Neural progenitor cell (in vitro differentiated cells): ENCODE data around the gene CRYZL1. TPM values are rescaled to one million over a fixed set of nuclear protein-coding genes. Genes with fewer than 3 reads are reported as not detected.
"Not testable (repeated sequence)": the region's sequence is repeated elsewhere in the genome, so short reads cannot be mapped to it uniquely, and the experiment has no call there.

Source experiments
- DNase-seq: peaks from one replicate; pipeline ENCODE4 v3.0.0-alpha.2; 2016; ENCODE audit warnings: low spot score
- H2AFZ ChIP-seq: fragments of 200-600 bp; sonication (generic); replicated peaks from 2 replicates; pipeline ENCODE4 v1.6.1; 2016; ENCODE audit warnings: antibody characterized with exemption
- H3F3A ChIP-seq: fragments of 200-600 bp; sonication (generic); 2 replicates; pipeline ENCODE4 v1.6.1; 2016; ENCODE audit warnings: antibody characterized with exemption, low read depth
- H3K27ac ChIP-seq: fragments of 200-600 bp; sonication (generic); 2 replicates; pipeline ENCODE4 v1.5.1; 2016; ENCODE audit warnings: mild to moderate bottlenecking
- H3K27me3 ChIP-seq: fragments of 200-600 bp; sonication (generic); 2 replicates; pipeline ENCODE4 v1.6.1; 2016; ENCODE audit warnings: mild to moderate bottlenecking, moderate library complexity
- H3K36me3 ChIP-seq: fragments of 200-600 bp; sonication (generic); 2 replicates; pipeline ENCODE4 v1.5.1; 2016
- H3K4me1 ChIP-seq: fragments of 200-600 bp; sonication (generic); 2 replicates; pipeline ENCODE4 v1.6.1; 2016; ENCODE audit warnings: mixed run types
- H3K4me2 ChIP-seq: fragments of 200-600 bp; sonication (generic); 2 replicates; pipeline ENCODE4 v1.6.1; 2016
- H3K4me3 ChIP-seq: fragments of 200-600 bp; sonication (generic); 2 replicates; pipeline ENCODE4 v1.5.1; 2016
- H3K79me2 ChIP-seq: fragments of 200-600 bp; sonication (generic); 2 replicates; pipeline ENCODE4 v1.6.1; 2016; ENCODE audit warnings: low read depth
- H3K9ac ChIP-seq: fragments of 200-600 bp; sonication (generic); 2 replicates; pipeline ENCODE4 v1.6.1; 2016
- H3K9me3 ChIP-seq: fragments of 200-600 bp; sonication (generic); 2 replicates; pipeline ENCODE4 v1.5.1; 2016; ENCODE audit warnings: low read depth
- H4K20me1 ChIP-seq: fragments of 200-600 bp; sonication (generic); 2 replicates; pipeline ENCODE4 v1.6.1; 2016; ENCODE audit warnings: low read depth
- H3K27ac Mint-ChIP-seq: 3 replicates; pipeline ENCODE4 v1.8.0; 2021; ENCODE audit warnings: mixed read lengths
- H3K27me3 Mint-ChIP-seq: 2 replicates; pipeline ENCODE4 v1.8.0; 2022; ENCODE audit warnings: low read depth, mild to moderate bottlenecking, inconsistent platforms, moderate library complexity, mixed read lengths; ENCODE audit not compliant: insufficient read depth
- H3K36me3 Mint-ChIP-seq: 3 replicates; pipeline ENCODE4 v1.8.0; 2021; ENCODE audit warnings: mixed read lengths
- H3K4me1 Mint-ChIP-seq: 3 replicates; pipeline ENCODE4 v1.8.0; 2021; ENCODE audit warnings: mixed read lengths
- H3K4me3 Mint-ChIP-seq: 3 replicates; pipeline ENCODE4 v1.8.0; 2021; ENCODE audit warnings: mild to moderate bottlenecking, moderate library complexity, mixed read lengths
- H3K9me3 Mint-ChIP-seq: 3 replicates; pipeline ENCODE4 v1.8.0; 2020; ENCODE audit warnings: mixed read lengths
- EZH2 ChIP-seq: fragments of 200-600 bp; sonication (generic); IDR thresholded peaks from 2 replicates; pipeline ENCODE4 v1.6.1; 2017; ENCODE audit warnings: antibody characterized with exemption, mild to moderate bottlenecking, moderate library complexity
- EZH2phosphoT487 ChIP-seq: fragments of 200-600 bp; sonication (generic); IDR thresholded peaks from 2 replicates; pipeline ENCODE4 v1.6.1; 2017; ENCODE audit warnings: antibody characterized with exemption
- total RNA-seq: library from RNA; depleted of rRNA; stranded (reverse); fragments of >200 nt; gene quantifications from 2 replicates; pipeline ENCODE4 v1.2.3, GENCODE V29; 2015; ENCODE audit warnings: low replicate concordance
- TF ChIP-seq, protein P1 (sequence below): fragments of 200-600 bp; sonication (generic); IDR thresholded peaks from 2 replicates; pipeline ENCODE4 v1.5.1; 2017; ENCODE audit warnings: antibody characterized with exemption, mild to moderate bottlenecking

CRYZL1 gene
- total RNA-seq, 1 donor from 2014 or later: 80.0 TPM

DNA sequence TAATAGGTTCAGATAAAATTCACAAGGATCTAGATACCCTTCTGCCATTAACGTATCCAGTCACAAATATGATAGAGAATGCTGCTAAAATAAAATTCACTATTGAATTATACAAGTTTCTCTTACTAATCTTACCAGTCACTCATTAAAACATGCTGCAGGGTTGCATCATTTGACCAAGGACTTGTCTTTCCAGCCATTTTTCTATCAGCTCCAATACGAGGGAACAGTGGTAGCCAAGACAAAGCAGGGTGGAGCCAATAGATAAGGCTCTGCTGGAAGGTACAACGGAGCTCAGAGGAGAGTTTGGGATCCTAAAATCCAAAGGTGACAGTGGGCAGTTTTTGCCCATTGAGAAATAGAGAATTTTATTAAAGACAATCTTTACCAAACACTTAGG is 57.1 kb downstream of the CRYZL1 start:
- no peaks in the 10 kb centered on the region for H3K27me3 Mint-ChIP-seq
- peaks cover 23% of the 10 kb centered on the region for H3F3A ChIP-seq
- TF ChIP-seq EZH2phosphoT487 (no peak), EZH2 (no peak)
- TF ChIP-seq, protein P1, sequence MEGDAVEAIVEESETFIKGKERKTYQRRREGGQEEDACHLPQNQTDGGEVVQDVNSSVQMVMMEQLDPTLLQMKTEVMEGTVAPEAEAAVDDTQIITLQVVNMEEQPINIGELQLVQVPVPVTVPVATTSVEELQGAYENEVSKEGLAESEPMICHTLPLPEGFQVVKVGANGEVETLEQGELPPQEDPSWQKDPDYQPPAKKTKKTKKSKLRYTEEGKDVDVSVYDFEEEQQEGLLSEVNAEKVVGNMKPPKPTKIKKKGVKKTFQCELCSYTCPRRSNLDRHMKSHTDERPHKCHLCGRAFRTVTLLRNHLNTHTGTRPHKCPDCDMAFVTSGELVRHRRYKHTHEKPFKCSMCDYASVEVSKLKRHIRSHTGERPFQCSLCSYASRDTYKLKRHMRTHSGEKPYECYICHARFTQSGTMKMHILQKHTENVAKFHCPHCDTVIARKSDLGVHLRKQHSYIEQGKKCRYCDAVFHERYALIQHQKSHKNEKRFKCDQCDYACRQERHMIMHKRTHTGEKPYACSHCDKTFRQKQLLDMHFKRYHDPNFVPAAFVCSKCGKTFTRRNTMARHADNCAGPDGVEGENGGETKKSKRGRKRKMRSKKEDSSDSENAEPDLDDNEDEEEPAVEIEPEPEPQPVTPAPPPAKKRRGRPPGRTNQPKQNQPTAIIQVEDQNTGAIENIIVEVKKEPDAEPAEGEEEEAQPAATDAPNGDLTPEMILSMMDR: no peak
- H3K27me3 ChIP-seq: no peaks in the 10 kb centered on the region
- H2AFZ ChIP-seq: no peak overlapping the region
- H3K36me3 Mint-ChIP-seq: peaks cover 15% of the 10 kb centered on the region
- no peak overlapping the region for H3K4me3 Mint-ChIP-seq
- no peak overlapping the region for H3K4me2 ChIP-seq
- H3K4me1 Mint-ChIP-seq: peaks cover 17% of the 10 kb centered on the region
- no peaks in the 10 kb centered on the region for H3K9me3 Mint-ChIP-seq
- H3K4me3 ChIP-seq: no peak overlapping the region
- H4K20me1 ChIP-seq: peaks cover 6% of the 10 kb centered on the region
- no peaks in the 10 kb centered on the region for H3K9me3 ChIP-seq
- H3K27ac ChIP-seq: no peak overlapping the region
- H3K9ac ChIP-seq: no peak overlapping the region
- H3K4me1 ChIP-seq: peaks cover 10% of the 10 kb centered on the region
- H3K79me2 ChIP-seq: peaks cover 31% of the 10 kb centered on the region
- peaks cover 23% of the 10 kb centered on the region for H3K36me3 ChIP-seq
- DNase-seq: no peak
- H3K27ac Mint-ChIP-seq: no peak overlapping the region

- Mint-ChIP-seq H3K36me3 (peaks cover 19% of the 10 kb centered on the region), H3K9me3 (no peaks in the 10 kb centered on the region), H3K4me3 (no peak overlapping the region)
Observed at GRCh38 chr21:33578959-33579542, 62.5 kb downstream of the CRYZL1 start.

GRCh38 chr21:33578214-33578613 is 63.3 kb downstream of the CRYZL1 start:
- no peak overlapping the region for H3K27ac Mint-ChIP-seq
- H3K9ac ChIP-seq: no peak overlapping the region
- no peaks in the 10 kb centered on the region for H3K27me3 Mint-ChIP-seq
- H3K36me3 ChIP-seq: peaks cover 25% of the 10 kb centered on the region
- no peaks in the 10 kb centered on the region for H3K4me1 ChIP-seq
- H3K9me3 ChIP-seq: no peaks in the 10 kb centered on the region
- no peaks in the 10 kb centered on the region for H3K27me3 ChIP-seq
- no peak overlapping the region for H3K4me3 Mint-ChIP-seq
- H3K4me2 ChIP-seq: no peak overlapping the region
- no peaks in the 10 kb centered on the region for H3K9me3 Mint-ChIP-seq
- peaks cover 12% of the 10 kb centered on the region for H4K20me1 ChIP-seq
- no peak overlapping the region for H3K4me3 ChIP-seq
- no peaks in the 10 kb centered on the region for H3K4me1 Mint-ChIP-seq
- no peak overlapping the region for H2AFZ ChIP-seq
- TF ChIP-seq, protein P1: no peak
- H3F3A ChIP-seq: peaks cover 66% of the 10 kb centered on the region
- no peak for DNase-seq
- peaks cover 4% of the 10 kb centered on the region for H3K79me2 ChIP-seq
- peak overlapping the region; percentile 5 for H3K27ac ChIP-seq
- peaks cover 23% of the 10 kb centered on the region for H3K36me3 Mint-ChIP-seq

More at GRCh38 chr21:33578959-33579542, 62.5 kb downstream of the CRYZL1 start:
- H3K27ac ChIP-seq: peak overlapping the region; percentile 69
- H3K27me3 Mint-ChIP-seq: no peaks in the 10 kb centered on the region
- H3K27ac Mint-ChIP-seq: no peak overlapping the region
- no peak overlapping the region for H3K4me2 ChIP-seq
- H4K20me1 ChIP-seq: peaks cover 12% of the 10 kb centered on the region
- no peak for DNase-seq
- H3K27me3 ChIP-seq: no peaks in the 10 kb centered on the region
- peaks cover 21% of the 10 kb centered on the region for H3K36me3 ChIP-seq
- no peaks in the 10 kb centered on the region for H3K4me1 ChIP-seq
- no peak overlapping the region for H3K4me3 ChIP-seq
- no peaks in the 10 kb centered on the region for H3K4me1 Mint-ChIP-seq
- peaks cover 4% of the 10 kb centered on the region for H3K79me2 ChIP-seq
- no peak overlapping the region for H3K9ac ChIP-seq
- no peaks in the 10 kb centered on the region for H3K9me3 ChIP-seq
- TF ChIP-seq EZH2phosphoT487 (no peak), EZH2 (no peak)
- TF ChIP-seq, protein P1: no peak
- H2AFZ ChIP-seq: no peak overlapping the region
- H3F3A ChIP-seq: peaks cover 57% of the 10 kb centered on the region

DNA sequence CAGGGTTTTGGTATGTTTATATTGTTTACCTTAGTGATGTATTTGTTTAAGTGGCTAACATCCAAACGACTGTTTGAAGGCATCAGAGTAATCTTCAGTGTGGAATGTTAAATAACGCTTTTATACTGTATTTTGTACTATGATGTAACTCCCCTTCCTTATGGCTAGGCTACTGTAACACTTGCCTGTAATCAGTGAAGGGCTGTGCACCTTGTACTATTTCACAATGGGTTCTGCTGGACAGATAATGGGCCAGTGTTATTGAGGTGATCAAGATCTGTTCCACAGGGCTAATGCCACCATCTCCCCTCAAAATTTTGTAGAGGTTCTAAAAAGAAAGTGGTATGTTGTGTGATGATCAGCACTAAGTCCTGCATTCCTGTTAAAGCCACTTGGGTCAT is 64.8 kb downstream of the CRYZL1 start:
- H3K27me3 ChIP-seq, H2AFZ ChIP-seq, DNase-seq, H3K4me2 ChIP-seq, H3K4me3 ChIP-seq, H3K27me3 Mint-ChIP-seq, H3K27ac ChIP-seq, H3K4me3 Mint-ChIP-seq, H3K4me1 Mint-ChIP-seq, H3K9ac ChIP-seq, H3K9me3 Mint-ChIP-seq, H3K79me2 ChIP-seq, H3K4me1 ChIP-seq, H3K9me3 ChIP-seq, H3K27ac Mint-ChIP-seq: not testable (repeated sequence)
- peaks cover 31% of the 10 kb centered on the region for H3K36me3 ChIP-seq
- H4K20me1 ChIP-seq: peaks cover 12% of the 10 kb centered on the region
- H3F3A ChIP-seq: peaks cover 80% of the 10 kb centered on the region
- peaks cover 29% of the 10 kb centered on the region for H3K36me3 Mint-ChIP-seq
